Ovary (tissue), 9 donors: ENCODE measurements around the gene GADD45A. TPM values are rescaled to one million over a fixed set of nuclear protein-coding genes. Genes with fewer than 3 reads are reported as not detected.
"Not testable (repeated sequence)": the region's sequence is repeated elsewhere in the genome, so short reads cannot be mapped to it uniquely, and the experiment has no call there.

Experiments used
- DNase-seq, 5 donors: peaks; one replicate each; pipeline ENCODE4 v3.0.0-alpha.2; 2019 to 2020
- H3K27ac ChIP-seq, 2 donors: fragments of 200-600 bp; one replicate each; pipeline versions ENCODE4 v1.5.1 to v1.8.0; 2019 to 2022
- H3K27me3 ChIP-seq: fragments of 200-600 bp; one replicate; pipeline ENCODE4 v1.8.0; 2022
- H3K36me3 ChIP-seq: fragments of 200-600 bp; sonication (generic); one replicate; pipeline ENCODE4 v1.5.1; 2019
- H3K4me1 ChIP-seq: one replicate; pipeline ENCODE4 v1.8.1; 2013; ENCODE audit warnings: mild to moderate bottlenecking, moderate library complexity; ENCODE audit not compliant: insufficient read depth
- H3K4me3 ChIP-seq: fragments of 200-600 bp; sonication (generic); one replicate; pipeline ENCODE4 v1.5.1; 2017
- H3K9me3 ChIP-seq, 2 donors: fragments of 200-600 bp in 1 of 2; sonication (generic) in 1 of 2; one replicate each; pipeline versions ENCODE4 v1.5.1 to v1.8.1; 2013 to 2019; ENCODE audit warnings: mild to moderate bottlenecking in 1 of 2, moderate library complexity in 1 of 2
- CTCF ChIP-seq, 3 donors: fragments of 450-650 bp in 2 of 3; fragments of 200-600 bp in 1 of 3; IDR thresholded peaks; one replicate each; pipeline versions ENCODE4 v1.5.1 to v1.8.0; 2016 to 2022; ENCODE audit warnings: antibody characterized with exemption in 3 of 3, mild to moderate bottlenecking in 1 of 3
- EP300 ChIP-seq: sonication (generic); formaldehyde crosslinking; IDR thresholded peaks from one replicate; pipeline ENCODE4 v1.6.1; 2017; ENCODE audit warnings: antibody characterized with exemption
- POLR2A ChIP-seq: fragments of 450-650 bp; IDR thresholded peaks from one replicate; pipeline ENCODE4 v1.6.1; 2017; ENCODE audit warnings: antibody characterized with exemption, mild to moderate bottlenecking, moderate library complexity
- WGBS, 3 donors: extraction: QIAGEN DNeasy Blood & Tissue Kit in 1 of 3; methylation state at CpG; one replicate each; pipeline versions ENCODE4 v1.1.5 to v1.1.7; 2013 to 2017; 5-methylcytosine and 5-hydroxymethylcytosine counted together
- intact Hi-C, 4 donors: fragments of 100-400 bp; cut with DNase I; formaldehyde crosslinking; loops; one replicate each; pipeline versions ENCODE4 v1.11.0 to v1.15.1; 2022 to 2023
- polyA plus RNA-seq, 2 donors: library from polyadenylated mRNA; stranded (reverse); fragments of 200-250 nt in 1 of 2; fragments of 350-450 nt in 1 of 2; fragmentation: Illumina TruSeq in 1 of 2; extraction: RNeasy Lipid Tissue Mini Kit (QIAGEN cat#74804) in 1 of 2; gene quantifications; one replicate each; pipeline ENCODE4 v1.2.3, GENCODE V29; 2013 to 2014
- total RNA-seq, 7 donors: library from RNA; depleted of rRNA in 2 of 7; stranded (reverse); fragments of >200 nt in 2 of 7; fragmentation: NEBNext Ultra II Directional in 3 of 7; extraction: Animal tissue kit (Norgen Biotek cat#: 25700) in 3 of 7; gene quantifications; one replicate each; pipeline versions ENCODE4 v1.1.0 to v1.2.4, GENCODE V29; 2016 to 2023
- donor health status: DM: no; HTN: no; CAD: no; lungs with moderate emphysema.
- donor health status: DM: no; HTN: no; CAD: no.
- donor health status: Bipolar disorder and iron deficiency.
- donor health status: DM: yes; HTN: yes; CAD: no.
- donor health status: DM: no; HTN: no; CAD: no.
- donor health status: DM: yes; HTN: yes; CAD: no.

GADD45A gene
- total and polyA plus RNA-seq, 9 donors, result 22.1 to 132 (median 37.5) TPM

DNA sequence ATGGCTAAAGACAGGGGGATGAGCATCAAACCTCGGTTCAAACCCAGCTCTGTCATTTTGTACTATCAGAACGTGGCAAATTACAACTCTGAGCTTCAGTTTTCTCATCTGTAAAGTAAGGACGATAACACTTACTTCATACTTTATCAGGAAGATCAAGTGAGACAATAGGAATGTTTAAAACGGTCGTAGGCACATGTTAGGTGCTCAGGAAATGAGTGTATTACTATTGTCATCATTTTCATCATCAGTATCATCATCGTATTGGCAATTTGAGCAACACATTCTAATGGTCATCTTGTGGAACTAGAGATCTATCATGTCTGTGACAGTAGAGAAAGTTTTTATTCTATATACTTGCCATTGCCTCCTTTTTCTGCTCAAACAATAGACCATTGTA is 22.1 kb upstream of the GADD45A start:
- no peak for DNase-seq
- TF ChIP-seq CTCF (IDR thresholded peaks at IDR 0.05), result no peak
- TF ChIP-seq POLR2A, result no peak
- TF ChIP-seq EP300, result no peak
- H3K27ac ChIP-seq, result no peak overlapping the region
- no peaks in the 10 kb centered on the region for H3K9me3 ChIP-seq
- WGBS, 3 donors, result 73 to 88% (median 84%) methylated on average over 6 of the region's 6 CpGs
- H3K36me3 ChIP-seq, result no peaks in the 10 kb centered on the region
- no peaks in the 10 kb centered on the region for H3K27me3 ChIP-seq
- no peak overlapping the region for H3K4me3 ChIP-seq
- H3K4me1 ChIP-seq, result no peaks in the 10 kb centered on the region
- intact Hi-C loops, result no loop called here

GRCh38 chr1:67664048-67664447 is 21.0 kb upstream of the GADD45A start:
- H3K4me3 ChIP-seq, result no peak overlapping the region
- H3K36me3 ChIP-seq, result no peaks in the 10 kb centered on the region
- H3K4me1 ChIP-seq, result no peaks in the 10 kb centered on the region
- no peaks in the 10 kb centered on the region for H3K27me3 ChIP-seq
- intact Hi-C loops, result no loop called here
- H3K27ac ChIP-seq, result no peak overlapping the region
- TF ChIP-seq POLR2A (no peak), CTCF (IDR thresholded peaks at IDR 0.05) (no peak), EP300 (no peak)
- WGBS, 3 donors, result 5 to 22% (median 14%) methylated on average over 1 of the region's 1 CpG
- no peaks in the 10 kb centered on the region for H3K9me3 ChIP-seq
- no peak for DNase-seq

DNA sequence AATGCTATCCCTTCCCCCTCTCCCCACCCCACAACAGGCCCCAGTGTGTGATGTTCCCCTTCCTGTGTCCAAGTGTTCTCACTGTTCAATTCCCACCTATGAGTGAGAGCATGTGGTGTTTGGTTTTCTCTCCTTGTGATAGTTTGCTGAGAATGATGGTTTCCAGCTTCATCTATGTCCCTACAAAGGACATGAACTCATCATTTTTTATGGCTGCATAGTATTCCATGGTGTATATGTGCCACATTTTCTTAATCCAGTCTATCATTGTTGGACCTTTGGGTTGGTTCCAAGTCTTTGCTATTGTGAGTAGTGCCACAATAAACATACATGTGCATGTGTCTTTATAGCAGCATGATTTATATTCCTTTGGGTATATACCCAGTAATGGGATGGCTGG is 19.7 kb upstream of the GADD45A start:
- intact Hi-C loops, DNase-seq, H3K27ac ChIP-seq, H3K4me1 ChIP-seq, H3K9me3 ChIP-seq, H3K27me3 ChIP-seq, H3K4me3 ChIP-seq, H3K36me3 ChIP-seq: not testable (repeated sequence)

GRCh38 chr1:67666636-67667035 is 18.4 kb upstream of the GADD45A start:
- 91 to 93% (median 92%) methylated on average over 5 of the region's 5 CpGs for WGBS, 3 donors
- no peak overlapping the region for H3K4me3 ChIP-seq
- H3K4me1 ChIP-seq, result no peaks in the 10 kb centered on the region
- H3K27ac ChIP-seq, result no peak overlapping the region
- intact Hi-C loops, result no loop called here
- no peaks in the 10 kb centered on the region for H3K27me3 ChIP-seq
- H3K9me3 ChIP-seq, result no peaks in the 10 kb centered on the region
- TF ChIP-seq CTCF (IDR thresholded peaks at IDR 0.05) (no peak), EP300 (no peak), POLR2A (no peak)
- DNase-seq, result no peak
- H3K36me3 ChIP-seq, result no peaks in the 10 kb centered on the region

DNA sequence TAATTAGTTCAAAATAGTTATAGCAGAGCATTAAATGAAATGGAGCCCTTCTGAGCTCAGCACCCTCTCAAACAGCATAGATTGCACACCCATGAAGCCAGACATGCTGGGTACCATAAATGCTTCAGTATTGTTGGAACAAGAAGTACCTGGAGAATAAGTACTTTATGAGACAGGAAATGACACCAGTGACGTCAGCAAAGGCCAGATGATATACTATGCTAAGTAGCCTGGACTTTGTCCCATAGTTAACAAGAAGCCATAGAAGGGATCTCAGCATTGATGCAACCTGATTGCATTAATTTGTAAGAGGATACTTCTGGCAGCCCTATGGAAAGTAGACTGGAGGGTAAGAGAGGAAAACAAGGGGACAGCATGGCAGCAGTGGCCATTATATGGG is 16.3 kb upstream of the GADD45A start:
- intact Hi-C loops, result no loop called here
- Histone ChIP-seq H3K4me3 (no peak overlapping the region), H3K4me1 (no peaks in the 10 kb centered on the region), H3K27ac (no peak overlapping the region), H3K9me3 (no peaks in the 10 kb centered on the region), H3K27me3 (no peaks in the 10 kb centered on the region), H3K36me3 (no peaks in the 10 kb centered on the region)
- no peak for TF ChIP-seq EP300
- 58 to 65% (median 63%) methylated on average over 1 of the region's 1 CpG for WGBS, 3 donors
- no peak for DNase-seq
